Measurements from ENCODE around the gene MRPS35. TPM values are rescaled to one million over a fixed set of nuclear protein-coding genes. Genes with fewer than 3 reads are reported as not detected.
"Not testable (repeated sequence)": the region's sequence is repeated elsewhere in the genome, so short reads cannot be mapped to it uniquely, and the experiment has no call there.

The MRPS35 gene
- polyA plus RNA-seq, 1 donor: 79.3 TPM

GRCh38 chr12:27705263-27705662 is 5.4 kb upstream of the MRPS35 start:
- no peak for DNase-seq

DNA sequence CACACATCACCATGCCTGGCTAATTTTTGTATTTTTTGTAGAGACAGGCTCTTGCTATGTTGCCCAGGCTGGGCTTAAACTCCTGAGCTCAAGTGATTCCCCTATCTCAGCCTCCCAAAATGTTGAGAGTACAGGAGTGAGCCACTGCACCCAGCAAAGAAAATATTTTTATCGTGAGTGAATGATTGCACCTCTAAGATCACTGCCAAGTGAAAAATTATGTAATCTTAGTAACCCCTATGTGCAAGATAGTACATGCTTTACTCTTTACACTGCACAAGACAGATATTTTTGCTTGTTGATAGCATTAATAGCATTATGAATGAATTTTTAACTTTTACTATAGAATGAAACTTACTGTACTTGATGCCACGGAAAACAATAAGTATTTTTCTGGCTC is 3.4 kb upstream of the MRPS35 start:
- DNase-seq: no peak

DNA sequence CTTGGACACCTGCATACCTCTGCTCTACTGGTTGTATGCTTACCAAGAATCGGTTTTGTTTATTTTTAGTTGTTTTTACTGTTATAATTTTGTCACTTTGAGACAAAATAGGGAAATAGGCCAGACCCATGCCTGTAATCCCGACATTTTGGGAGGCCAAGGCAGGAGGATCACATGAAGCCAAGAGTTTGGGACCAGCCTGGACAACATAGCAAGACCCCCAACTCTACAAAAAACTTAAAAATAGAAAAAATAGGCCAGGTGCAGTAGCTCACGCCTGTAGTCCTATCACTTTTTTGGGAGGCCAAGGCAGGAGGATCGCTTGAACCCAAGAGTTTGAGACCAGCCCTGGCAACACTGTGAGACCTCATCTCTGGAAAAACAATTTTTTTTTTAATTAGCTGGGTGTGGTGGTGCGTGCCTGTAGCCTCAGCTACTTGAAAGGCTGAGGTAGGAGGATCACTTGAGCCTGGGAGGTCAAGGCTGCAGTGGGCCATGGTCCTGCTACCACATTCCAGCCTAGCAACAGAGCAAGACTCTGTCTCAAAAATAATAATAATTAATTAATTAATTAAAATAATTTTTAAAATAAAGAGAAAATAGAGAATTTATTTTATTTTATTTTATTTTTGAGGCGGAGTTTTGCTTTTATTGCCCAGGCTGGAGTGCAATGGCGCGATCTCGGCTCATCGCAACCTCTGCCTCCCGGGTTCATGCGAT is 1.3 kb upstream of the MRPS35 start:
- no peak for DNase-seq

DNA sequence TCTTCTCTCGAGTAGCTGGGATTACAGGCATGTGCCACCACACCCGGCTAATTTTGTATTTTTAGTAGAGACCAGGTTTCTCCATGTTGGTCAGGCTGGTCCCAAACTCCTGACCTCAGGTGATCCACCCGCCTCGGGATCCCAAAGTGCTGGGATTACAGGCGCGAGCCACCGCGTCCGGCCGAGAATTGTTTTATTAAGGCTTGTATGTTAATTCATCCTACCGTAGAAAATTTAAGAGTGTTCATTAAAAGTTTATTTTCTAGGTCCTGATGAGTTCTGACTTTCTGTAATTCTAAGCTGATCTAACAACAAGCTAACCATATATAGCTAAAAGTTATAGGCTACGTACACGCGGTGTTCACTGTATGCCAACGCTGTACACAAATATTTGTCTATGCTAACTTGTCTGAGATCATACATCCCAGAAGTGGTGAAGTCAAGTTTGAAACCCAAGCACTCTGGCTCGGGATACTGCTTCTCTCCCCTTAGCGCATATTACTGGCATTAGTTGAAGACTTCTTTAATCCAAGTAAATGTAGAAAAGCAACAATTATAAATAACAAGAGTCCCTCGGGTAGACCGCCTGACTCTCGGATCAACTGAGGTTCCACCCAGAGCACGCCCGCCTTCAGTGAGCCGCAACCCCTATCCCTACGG is 570 bp upstream of the MRPS35 start:
- no peak for DNase-seq

GRCh38 chr12:27711317-27711682 is 668 bp downstream of the MRPS35 start:
- no peak for DNase-seq

GRCh38 chr12:27711967-27712366 is 1.3 kb downstream of the MRPS35 start:
- DNase-seq: no peak

GRCh38 chr12:27723212-27723611 is 12.6 kb downstream of the MRPS35 start:
- DNase-seq: no peak

DNA sequence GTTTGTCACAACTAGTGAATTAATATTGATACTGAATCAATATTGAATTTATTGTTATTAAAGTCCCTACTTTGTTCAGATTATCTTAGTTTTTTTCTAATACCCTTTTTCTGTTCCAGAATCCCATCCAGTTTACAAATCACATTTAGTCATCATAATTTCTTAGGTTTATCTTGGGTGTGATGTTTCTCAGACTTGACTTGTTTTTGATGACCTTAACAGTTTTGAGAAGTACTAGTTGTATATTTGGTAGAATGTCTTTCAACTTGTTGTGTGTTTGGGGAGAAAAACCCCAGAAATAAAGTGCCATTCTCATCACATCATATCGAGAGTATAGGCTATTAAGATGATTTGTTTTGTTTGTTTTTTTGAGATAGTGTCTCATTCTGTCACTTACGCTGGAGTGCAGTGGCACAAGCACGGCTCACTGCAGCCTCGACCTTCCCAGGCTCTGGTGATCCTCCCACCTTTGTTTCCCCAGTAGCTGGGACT is 19.5 kb downstream of the MRPS35 start:
- DNase-seq: no peak

DNA sequence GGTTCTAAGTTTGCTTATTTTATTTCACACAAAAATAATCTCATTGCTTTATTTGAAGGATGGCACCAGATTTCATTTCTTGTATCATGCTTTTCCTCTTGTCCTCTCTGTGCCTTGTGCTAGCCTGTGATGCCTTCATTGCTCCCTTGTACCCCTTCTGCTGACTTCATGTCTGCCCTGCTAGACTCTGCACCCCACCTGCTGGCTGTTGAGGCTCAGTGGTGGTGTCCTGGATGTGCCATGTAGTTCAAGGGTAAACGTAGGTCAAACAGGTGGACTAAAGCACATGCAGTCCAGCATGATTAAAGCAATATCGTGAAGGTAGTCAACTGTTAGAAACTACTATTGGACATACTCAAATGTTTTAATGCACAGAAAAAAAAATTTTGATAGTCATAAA is 21.6 kb downstream of the MRPS35 start:
- no peak for DNase-seq

GRCh38 chr12:27733052-27733656 is 22.5 kb downstream of the MRPS35 start:
- DNase-seq: no peak

DNA sequence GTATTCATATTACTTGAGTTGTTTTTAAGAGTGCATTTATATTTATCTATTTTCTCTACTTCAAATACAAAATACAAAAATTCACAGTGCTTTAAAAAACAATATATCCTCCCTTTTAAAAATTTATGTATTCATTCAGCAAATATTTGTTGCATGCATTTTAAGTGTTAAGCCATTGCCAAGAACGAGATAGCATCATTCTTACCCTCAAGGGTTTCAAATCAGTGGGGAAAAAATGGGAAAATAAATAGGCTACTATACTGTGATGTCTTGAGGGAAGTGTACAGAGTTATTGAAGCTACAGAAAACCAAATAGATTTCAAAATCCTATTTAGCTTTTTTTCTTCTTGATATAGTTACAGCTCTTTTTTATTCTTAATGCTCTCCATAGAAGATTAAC is 23.2 kb downstream of the MRPS35 start:
- no peak for DNase-seq

- not testable (repeated sequence) for DNase-seq
These were observed 23.7 kb downstream of the MRPS35 start for GRCh38 chr12:27734321-27734720.

DNA sequence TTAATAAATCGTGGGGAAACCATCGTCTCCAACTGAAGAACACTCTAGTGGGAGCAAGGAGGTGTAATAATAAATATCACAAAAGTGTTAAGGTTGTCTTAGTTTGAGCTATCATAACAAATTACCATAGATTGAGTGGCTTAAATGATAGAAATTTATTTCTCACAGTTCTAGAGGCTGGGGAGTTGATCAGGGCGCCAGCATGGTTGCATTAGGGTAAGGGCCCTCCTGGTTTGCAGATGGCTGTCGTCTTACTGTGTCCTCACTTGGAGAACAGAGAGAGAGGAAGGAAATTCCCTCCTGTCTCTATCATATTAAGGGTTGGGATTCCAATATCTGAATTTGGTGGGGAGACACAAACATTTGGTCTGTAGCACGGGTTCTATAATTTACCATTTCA is 33.0 kb downstream of the MRPS35 start:
- DNase-seq: no peak

- not testable (repeated sequence) for DNase-seq
These were observed 35.1 kb downstream of the MRPS35 start for GRCh38 chr12:27745734-27746133.

DNA sequence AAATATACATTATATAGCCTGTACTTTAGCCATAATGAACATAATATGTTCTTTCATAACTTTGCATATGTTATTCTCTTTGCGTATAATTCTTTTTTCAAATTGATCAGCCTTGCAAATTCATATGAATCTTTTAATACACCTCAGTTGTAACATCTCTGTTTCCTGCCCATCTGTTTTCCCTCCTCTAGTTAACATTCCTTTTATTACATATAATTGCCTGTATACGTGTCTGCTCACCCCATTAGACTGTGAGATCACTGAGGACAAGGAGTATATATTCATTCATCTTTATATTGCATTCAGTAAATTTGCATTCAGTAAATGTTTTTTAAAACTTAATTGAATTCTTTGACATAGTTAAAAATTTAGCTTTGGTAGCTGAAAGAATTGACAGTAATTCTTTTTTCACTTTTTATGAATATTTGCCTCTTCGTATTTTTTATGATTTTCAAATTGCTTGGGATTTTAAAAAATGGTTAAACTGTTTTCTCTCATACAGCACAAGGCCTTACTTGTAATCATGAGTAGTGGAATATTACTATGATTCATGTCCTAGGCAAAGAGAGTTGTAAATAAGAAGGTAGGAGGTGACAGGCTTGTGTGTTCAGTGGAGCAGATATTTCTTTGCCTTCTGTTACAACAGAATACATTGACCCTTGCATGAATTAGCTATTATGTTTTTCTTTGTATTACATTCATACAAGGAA is 36.6 kb downstream of the MRPS35 start:
- DNase-seq: no peak

DNA sequence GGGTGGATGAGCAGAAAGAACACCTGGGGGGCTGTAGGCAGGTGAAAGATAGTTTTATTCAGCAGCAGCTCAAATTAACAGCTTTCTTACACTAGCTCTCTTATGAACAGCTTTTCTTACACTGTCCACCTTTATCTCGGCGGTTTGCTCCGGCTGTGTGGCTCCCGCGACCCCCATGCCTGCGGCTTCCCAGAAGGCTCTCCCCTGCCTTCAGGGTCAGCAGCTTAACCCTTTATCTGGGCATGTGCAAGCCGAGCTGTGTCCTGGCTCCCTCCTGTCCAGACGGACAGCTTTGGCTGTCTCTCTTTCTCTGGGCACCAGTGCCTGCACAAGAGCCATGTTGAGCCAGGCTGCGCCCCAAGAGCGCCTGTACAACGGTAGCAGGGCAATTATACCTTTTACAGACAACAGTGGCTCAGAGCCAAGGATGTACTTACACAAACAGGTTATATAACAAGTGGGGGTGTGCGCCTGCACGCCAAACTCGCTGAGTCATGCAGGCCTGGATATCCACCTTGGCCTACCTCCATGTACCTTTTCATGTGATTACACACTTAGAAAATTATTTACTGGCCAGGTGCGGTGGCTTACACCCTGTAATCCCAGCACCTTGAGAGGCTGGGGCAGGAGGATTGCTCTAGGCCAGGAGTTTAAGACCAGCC is 40.9 kb downstream of the MRPS35 start:
- no peak for DNase-seq

GRCh38 chr12:27754795-27755194 is 44.2 kb downstream of the MRPS35 start:
- no peak for DNase-seq

GRCh38 chr12:27756670-27757195 is 46.1 kb downstream of the MRPS35 start:
- DNase-seq: no peak

DNA sequence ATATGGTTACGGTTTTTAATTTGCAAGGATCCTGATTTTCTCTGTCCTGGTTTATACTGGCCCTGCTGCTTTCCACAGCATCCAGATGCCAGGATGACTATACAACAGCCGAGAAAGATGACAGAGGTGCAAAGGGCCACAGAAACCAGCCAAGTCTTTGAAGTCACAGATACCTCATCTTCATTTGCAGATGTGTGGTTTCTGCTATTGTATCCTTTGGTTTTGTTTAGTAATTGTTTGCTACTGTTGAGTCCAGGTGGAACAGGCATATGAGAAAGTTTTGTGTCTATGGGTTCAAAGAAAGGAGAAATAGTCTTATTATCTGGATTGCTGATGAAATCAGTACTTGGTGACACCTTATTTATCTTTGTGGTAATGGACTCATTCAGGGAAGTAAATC is 52.1 kb downstream of the MRPS35 start:
- DNase-seq: no peak

DNA sequence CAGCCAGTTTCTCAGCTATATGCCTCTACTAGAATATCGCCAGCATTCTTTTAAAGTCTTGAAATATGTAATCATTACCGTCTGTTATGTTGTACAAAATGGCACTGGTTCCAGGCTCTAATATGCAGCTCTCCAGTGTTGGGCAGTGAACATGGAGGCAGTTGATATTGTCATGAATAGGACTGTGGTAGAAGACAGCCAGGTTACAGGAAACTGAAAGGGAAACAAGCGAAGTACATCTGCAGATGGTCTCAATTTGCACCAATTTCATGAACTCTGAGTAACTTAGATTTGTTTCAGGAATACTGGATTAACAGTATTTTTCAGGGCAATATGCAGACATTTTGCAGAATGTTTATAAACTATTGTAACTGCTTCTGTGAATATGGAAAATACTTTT is 56.0 kb downstream of the MRPS35 start:
- no peak for DNase-seq

DNA sequence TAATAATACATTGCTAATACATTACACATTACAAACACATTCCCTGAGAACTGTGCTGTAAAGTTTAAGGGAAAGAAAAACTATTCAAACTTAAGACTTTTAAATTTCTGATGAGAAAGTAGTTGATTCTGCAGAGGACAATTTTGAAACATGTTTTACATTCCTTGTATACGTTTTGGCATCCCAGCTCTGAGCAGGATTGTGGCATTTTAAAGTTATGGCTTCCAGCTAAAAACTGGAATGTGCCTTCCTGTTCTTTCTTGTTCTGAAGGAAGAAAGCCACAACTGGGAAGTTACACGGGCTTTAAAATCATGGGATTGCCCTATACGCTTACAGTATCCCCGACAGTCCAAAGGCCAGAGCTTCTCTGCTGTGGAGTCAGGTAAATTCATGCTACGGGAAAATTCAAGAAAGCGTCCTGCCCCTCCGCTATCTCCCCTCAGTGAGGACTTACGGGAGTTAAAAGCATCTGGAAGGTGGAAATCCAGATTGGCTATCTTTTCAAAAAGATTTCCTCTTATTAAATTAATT is 58.6 kb downstream of the MRPS35 start:
- no peak for DNase-seq
